Measurements from ENCODE around the gene PLS1.
"Not testable (repeated sequence)": the region's sequence is repeated elsewhere in the genome, so short reads cannot be mapped to it uniquely, and the experiment has no call there.

PLS1 gene, protein sequence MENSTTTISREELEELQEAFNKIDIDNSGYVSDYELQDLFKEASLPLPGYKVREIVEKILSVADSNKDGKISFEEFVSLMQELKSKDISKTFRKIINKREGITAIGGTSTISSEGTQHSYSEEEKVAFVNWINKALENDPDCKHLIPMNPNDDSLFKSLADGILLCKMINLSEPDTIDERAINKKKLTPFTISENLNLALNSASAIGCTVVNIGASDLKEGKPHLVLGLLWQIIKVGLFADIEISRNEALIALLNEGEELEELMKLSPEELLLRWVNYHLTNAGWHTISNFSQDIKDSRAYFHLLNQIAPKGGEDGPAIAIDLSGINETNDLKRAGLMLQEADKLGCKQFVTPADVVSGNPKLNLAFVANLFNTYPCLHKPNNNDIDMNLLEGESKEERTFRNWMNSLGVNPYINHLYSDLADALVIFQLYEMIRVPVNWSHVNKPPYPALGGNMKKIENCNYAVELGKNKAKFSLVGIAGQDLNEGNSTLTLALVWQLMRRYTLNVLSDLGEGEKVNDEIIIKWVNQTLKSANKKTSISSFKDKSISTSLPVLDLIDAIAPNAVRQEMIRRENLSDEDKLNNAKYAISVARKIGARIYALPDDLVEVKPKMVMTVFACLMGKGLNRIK

DNA sequence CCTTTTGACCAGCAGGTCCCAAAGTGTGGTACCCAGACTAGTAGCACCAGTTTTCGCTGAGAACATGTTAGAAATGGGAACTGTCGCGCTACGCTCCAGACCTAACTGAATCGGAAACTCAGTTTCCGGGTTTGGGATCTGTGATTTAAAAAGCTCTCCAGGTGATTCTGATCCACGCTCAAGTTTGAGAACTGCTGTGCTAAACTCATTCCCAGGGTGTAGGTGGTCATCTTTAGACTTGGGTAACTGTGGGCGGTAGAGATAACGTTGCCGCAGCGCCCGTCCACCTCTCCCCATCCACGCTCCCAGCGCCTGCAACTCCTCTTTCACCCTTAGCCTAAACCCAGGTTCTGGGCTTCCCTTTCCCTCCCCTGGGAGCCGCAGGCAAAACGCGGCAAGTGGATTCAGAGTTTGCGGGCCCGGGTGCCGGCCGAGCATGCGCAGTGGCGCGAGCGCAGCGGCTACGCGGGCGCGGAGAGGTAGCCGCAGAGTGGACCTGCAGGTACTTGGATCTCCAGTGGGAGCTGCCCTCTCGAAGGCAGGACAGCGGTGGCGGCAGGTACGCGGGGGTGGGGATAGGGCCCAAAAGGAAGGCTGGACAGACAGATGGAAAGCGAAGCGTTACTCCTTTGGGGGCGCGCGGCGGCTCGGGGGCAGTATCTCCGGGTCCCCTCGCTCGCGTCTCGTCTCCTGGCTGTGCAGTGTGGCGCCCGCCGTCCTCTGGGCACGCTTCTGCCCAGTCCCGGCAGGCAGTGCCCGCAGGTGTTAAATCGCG is at the start of gene PLS1:
TSS of gene PLS1 (plus strand) at position 443 of the 775 bp plus-strand sequence. CDS start 67,845 bp downstream, outside the sequence.
- peak; percentile 86 for DNase-seq

DNA sequence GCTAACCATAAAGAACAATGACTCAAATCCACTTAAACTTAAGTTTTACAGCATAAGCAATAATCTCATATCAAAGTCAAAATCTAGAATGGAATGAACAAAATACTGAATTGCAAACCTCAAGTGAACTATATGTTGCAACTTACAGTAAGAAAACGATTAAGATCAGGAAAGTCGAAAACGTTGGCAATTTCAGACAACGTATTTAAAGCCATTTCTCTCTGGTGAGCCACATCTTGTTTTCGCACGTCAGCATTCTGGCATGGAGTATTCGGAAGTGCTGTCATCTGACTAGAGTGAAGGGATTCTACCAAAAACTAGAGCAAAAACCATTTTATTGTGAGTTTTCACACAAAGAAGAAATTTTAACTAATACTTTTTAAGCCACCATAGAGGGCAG is 46.2 kb upstream of the PLS1 start:
- DNase-seq, result no peak

DNA sequence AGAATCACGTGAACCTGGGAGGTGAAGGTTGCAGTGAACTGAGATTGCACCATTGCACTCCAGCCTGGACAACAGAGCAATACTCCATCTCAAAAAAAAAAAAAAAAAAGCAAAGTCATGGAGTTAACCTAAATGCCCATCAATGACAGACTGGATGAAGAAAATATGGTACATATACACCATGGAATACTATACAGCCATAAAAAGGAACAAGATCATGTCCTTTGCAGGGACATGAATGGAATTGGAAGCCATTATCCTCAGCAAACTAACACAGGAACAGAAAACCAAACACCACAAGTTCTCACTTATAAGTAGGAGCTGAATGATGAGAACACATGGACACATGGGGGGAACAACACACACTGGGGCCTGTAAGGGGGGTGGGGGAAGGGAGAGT is 43.6 kb upstream of the PLS1 start:
- DNase-seq, result not testable (repeated sequence)

DNA sequence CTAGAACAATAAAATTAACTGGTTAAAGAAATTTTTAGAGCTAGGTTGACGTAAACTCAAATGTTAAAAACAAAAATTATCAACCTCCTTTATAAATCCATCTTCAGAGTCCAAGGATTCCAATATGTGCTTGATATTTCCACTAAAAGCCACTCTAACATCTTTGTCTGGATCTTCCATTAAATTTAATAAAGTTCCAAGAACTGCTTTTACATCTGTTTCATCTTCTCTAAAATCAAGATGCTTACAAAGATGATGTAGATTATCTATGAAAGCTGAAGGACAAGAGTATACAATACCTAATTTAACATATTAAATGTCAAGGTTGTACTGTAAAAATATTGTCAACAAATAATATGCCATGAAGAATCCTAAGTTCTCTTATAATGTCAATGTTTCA is 42.5 kb upstream of the PLS1 start:
- no peak for DNase-seq

DNA sequence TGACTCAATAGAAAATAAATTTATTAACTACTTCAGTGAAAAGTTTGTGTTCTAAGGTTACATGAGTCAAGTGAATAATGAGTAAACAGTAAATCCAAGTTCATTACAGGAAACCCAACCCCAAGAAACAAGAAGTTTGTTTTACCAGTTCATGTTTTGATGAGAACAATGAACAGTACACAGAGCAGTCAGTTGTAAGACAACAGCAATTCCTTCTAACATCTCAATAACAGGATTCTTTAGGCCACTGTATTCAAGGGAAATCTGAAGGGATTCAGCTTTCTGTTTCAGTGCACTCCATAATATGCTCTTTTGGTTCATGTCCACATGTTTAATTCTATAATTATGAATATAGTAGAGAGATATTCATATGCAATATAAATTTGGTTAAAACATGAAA is 36.1 kb upstream of the PLS1 start:
- DNase-seq, result no peak

DNA sequence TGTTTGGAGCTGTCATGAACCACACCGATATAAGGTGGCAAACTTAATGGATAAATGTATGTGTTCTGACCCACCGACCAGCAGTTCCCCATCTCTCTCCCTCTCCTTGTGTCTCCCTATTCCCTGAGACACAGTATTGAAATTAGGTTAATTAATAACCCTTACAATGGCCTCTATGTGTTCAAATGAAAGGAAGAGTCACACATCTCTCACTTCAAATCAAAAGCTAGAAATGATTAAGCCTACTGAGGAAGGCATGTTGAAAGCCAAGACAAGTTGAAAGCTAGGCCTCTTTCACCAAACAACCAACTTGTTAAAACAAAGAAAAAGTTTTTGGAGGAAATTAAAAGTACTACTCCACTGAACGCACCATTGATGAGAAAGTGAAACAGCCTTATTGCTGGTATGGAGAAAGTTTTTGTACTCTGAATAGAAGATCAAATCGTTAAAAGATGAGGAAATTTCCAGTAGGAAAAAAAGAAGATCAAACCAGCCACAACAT is 32.6 kb upstream of the PLS1 start:
- DNase-seq, result no peak

DNA sequence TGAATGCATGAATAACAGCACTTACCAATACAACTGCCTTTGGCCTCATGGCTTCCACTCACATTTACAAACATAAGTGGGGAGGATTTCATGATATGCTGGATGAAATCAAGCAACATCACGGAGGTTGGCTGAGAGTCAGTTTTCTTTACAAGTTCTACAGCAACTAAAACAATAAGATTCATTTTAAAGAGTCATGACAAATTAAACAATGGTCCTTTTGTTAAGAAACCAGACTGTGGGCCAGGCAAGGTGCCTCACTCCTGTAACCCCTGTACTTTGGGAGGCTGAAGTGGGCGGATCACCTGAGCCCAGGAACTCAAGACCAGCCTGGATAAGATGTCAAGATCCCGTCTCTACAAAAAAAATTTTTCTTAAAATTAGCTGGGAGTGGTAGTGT is 30.1 kb upstream of the PLS1 start:
- no peak for DNase-seq

DNA sequence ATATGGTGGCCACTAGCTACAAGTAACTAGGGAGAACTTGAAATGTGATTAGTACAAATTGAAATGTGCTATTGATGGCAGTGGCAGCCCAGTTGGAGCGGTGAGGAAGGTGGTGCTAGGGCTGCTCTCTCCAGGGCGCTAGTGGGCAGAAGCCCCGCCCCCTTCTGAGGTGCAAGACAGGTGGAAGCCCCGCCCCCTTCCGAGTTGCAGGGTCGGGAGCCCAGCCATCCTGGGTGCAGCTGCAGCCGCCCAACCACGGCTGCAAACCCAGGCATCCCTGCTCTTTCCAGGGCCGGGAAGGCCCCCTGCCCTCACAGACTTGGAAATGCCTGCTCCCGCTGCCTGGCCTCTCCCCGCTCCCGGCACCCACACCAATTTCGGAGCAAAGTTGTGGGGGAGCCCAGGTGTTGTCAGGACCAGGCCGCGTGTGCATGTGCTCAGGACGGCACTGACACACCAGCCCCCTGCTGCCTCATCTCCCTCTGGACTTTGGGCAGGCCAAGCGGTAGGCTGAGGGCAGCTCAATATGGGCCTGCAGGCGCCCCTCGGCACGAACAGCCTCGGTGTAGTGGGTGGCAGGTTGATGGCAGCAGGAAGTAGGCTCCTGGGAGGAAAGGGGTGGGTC is 27.7 kb upstream of the PLS1 start:
- no peak for DNase-seq

DNA sequence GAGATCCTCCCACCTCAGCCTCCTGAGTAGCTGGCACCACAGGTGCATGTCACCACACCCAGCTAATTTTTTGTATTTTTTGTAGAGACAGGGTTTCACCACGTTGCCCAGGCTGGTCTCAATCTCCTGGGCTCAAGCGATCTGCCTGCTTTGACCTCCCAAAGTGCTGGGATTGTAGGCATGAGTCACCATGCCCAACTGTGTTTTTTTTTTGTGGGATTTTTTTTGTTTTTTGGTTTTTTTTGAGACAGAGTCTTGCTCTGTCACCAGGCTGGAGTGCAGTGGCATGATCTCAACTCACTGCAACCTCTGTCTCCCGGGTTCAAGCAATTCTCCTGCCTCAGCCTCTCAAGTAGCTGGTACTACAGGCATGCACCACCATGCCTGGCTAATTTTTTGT is 26.8 kb upstream of the PLS1 start:
- DNase-seq, result not testable (repeated sequence)

DNA sequence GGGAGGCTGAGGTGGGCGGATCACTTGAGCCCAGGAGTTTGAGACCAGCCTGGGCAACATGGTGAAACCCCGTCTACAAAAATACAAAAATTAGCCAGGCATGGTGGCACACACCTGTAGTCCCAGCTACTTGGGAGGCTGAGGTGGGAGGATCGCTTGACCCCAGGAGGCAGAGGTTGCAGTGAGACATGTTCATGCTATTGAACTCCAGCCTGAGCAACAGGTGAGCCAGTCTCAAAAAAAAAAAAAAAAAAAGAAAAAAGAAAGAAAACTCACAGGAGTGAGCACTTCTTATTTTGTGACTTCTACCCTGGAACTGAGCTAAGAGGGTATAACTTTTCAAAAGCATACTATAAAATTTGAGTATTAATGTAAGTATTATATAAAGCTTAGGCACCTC is 22.0 kb upstream of the PLS1 start:
- DNase-seq, result not testable (repeated sequence)

DNA sequence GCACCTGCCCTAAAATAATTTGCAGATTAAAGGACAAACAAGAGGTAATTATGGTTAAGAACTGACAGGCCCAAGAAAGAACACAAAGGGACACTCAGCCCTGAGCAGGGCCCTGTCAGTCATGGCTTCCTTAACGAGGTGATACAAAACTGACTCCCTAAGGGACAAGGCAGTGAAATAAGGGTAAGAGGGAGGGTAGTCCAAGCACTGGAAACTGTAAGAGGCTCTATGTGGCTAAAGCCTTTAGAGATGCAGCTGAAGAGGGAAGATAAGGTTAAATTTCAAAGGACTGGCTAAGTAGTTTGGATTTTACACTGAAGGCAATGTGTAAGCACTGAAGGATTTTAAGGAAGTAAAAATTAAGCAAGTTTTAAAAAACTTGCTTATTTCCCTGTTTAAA is 21.5 kb upstream of the PLS1 start:
- no peak for DNase-seq

DNA sequence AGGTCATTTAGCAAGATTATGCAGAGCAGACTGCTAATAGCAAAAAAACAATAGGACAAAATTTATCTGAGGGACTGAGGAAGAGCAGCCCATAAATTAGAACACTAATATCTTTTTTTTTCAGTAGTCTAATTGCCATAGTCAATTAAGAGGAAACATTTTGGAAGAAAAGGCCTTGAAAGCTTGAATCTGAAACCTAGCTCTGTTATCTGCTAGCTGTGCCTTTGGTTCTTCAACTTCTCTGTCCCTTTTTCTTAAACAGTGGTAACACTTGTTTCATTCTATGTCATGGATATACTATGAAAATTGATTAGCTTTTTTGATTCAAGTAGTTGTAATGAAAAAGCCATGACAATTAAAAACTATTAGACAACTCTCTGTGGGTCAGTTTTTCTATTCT is 19.4 kb upstream of the PLS1 start:
- DNase-seq, result no peak

DNA sequence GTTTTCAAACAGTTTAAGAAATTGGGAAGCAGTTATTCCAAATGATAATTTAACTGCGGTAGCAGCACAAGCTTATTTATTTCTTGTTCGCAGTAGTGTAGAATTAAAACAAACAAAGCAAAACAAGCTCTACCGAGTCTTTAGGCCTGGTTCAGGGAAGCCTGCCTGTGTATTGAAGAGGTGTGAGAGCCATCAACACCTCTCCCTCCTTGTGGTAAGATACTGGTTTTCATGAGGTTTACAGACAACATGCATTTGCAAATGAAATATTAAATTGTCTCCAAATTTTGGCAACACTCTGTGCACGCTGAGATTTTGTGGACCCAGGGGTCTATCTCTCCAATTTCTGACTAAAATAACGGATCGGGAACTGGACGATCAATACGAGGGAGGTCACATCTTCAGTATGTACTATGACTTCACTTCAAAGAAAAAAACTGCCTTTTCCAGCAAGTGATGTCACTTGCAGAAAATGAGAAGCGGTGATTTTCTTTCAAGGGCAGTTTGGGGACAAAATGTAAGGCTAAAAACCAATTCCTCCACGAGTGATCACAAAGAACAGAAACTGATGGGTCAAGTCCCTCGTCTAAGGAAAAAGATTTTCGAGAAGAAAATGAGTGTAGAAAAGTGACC is 18.4 kb upstream of the PLS1 start:
- DNase-seq, result no peak

DNA sequence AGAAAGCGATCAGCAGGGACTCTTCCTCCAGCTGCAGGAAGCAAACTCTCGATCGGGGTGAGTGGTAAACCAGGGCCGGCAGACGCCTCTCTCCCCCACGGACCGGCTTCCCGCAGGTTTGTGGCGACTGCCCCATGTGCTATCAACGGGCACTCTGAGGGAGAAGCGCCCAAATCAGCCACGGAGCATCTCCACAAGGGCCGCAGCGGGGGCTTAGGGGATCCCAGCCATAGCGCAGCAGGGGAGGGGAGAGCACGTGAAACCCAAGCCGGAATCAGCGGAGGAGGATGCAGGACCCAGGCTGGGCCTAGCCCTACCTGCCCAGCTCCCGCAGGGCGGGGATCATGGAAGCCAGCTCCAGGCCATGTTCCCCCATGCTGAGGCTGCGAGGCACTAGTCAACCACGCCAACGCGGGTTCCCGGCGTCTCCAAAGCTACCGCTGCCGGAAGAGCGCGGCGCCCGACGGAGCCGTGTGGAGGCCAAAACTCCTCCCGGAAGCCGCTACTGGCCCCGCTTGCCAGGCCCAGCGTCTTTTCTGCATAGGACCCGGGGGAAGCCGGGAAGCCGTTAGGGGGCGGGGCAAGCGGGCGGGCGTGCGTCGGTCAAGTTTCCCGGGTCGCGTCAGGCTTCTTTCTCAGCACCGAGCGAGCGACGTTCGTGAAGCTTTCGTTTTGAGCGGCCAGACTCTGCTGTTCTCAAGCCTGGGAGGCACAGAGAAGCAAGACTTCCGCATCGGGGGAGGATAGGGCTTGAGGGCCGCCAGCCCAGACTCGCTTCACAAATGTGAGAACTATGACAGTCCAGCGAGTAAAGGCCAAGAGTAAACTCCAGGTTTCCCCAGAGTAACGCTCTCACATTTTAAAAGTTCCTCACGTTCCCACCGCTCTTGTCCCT is 17.6 kb upstream of the PLS1 start, which contains the start of gene ATR:
TSS of gene ATR (minus strand) at position 405 of the 895 bp plus-strand sequence. CDS start at position 376, 29 bp downstream.
- peak; percentile 86 for DNase-seq

DNA sequence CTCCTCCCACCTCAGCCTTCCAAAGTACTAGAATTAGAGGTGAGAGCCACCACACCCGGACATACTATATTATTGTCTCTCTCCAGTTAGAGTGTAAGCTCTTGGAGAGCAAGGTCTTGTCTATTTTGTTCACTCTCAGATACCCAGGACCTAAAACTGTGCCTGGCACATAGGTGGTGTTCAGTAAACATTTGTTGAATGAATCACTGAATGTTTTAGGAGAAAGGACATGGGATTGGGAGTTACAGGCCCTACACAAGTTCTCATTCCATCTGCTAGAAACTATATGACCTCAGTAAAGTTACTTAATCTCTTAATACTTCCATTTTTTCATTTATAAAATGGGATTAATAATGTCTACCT is 16.2 kb upstream of the PLS1 start:
- DNase-seq, result no peak

DNA sequence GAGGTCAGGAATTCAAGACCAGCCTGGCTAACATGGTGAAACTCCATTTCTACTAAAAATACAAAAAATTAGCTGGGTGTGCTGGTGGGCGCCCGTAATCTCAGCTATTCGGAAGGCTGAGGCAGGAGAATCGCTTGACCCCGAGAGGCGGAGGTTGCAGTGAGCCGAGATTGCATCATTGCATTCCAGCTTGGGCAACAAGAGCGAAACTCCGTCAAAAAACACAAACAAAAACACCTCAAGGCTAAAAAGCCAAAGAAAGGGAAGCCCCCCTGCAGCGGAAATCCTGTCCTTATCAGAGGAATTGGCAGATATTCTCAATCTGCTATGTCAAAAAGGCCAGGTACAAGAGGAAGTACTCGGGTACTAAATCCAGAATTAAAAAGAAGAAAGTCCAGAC is 15.1 kb upstream of the PLS1 start:
- not testable (repeated sequence) for DNase-seq

DNA sequence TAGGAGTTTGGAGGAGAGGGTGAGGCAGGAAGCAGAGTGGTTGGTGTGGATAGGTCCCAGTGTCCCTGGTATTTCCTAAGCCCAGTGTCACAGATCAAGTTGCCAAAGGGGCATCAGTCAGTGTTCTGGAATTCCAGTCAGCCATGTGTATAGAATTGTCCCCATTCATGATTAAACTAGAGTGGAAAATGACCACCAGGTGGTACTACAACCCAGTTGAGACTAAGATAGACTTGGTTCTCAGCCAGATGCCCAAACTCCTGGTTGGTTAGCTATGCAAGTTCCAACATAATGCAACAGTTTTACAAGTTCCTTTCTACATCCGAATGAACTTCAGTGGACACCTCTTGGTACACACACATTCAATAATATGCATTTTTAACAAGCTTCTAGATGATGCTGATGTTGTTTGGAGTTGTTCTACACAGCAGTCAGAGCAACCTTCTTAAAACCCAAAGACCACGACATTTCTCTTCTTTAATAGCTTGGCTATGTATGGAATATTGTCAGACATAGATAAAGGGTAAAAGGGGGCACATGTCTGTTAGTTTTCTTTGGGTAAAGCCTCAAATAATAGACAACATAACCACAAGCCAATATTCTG is 9.3 kb upstream of the PLS1 start:
- peak; percentile 85 for DNase-seq

DNA sequence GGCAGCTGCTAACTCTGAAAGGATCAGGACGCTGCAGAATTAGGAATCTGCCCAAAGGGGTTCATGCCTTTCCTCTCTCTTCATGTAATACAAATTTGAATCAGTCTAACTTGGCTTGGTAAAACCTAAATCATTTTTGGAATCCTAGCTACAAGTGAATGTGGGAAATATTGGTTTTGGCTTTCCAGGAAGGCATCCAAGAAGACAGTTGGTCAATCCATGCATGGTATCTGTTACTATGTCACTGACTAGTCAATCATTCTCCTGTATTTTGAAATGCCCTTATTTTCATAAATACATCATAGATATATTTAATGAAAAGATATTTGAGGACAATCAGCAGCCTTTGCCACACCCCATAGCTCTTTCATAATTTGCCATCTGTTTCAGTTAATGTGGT is 7.5 kb upstream of the PLS1 start:
- DNase-seq, result no peak

DNA sequence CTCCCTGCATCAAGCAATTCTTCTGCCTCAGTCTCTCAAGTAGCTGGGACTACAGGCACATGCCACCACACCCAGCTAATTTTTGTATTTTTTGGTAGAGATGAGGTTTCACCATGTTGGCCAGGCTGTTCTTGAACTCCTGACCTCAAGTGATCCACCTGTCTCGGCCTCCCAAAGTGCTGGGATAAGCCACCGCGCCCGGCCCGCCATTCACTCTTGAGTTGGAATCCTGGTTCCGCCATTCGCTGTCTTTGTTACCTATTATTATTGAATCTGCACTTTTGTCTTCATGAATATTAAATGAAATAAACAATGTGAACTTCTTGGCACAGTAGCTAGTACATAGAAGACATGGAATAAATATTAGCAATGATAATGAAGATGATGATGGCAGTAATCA is 3.9 kb upstream of the PLS1 start:
- not testable (repeated sequence) for DNase-seq

DNA sequence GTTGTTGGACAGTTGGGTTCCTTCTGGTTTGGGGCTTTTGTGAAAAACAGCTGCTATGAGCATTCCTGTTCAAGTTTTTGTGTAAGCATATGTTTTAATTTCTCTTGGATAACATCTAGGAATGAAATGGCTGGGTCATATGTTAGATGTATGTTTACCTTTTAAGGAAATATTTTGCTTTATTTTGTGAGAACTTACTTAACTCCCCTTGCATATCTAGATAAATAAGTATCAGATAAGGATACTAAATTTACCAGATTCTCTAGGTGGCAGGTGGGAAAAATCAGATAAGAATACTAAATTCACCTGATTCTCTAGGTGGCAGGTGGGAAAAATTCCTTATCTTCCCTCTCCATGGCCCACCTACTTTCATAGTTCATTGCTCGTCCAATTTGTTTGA is 1.1 kb upstream of the PLS1 start:
- DNase-seq, result no peak

DNA sequence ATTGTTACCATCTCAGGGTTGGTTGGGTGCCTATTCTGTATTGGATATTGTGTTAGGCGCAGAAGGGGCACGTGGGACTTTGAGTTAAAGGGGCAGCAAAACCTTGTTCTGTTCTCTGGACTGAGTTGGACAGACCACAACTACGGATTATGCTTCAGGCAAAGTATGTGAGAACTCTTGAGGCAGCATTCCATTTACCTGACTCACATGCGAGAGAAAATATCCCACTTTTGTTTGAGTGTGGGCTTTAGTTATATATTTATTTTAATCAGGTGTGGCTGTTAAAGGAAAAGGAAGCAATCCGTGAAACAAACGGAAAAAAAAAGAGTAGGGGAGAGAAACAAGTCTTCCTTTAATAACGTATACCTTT is 627 bp upstream of the PLS1 start:
- no peak for DNase-seq

All from NCI-H1694 treated with DMSO at 0.1 percent for 48 hours (cell line).